ENCODE measurements around the gene CCDC63. TPM values are rescaled to one million over a fixed set of nuclear protein-coding genes. Genes with fewer than 3 reads are reported as not detected.

CCDC63 gene
- total and polyA plus RNA-seq, 9 of the 15 experiments (the other 6 are each of a cell fraction or from before 2014, with no cell fraction given): not detected

GRCh38 chr12:110941391-110941790 is 94.6 kb downstream of the CCDC63 start:
- CTCF ChIA-PET (ENCODE audit: low intra/inter-chr PET ratio): no interaction called here
- H4K20me1 ChIP-seq (replicated peaks; ENCODE audit: control insufficient read depth, insufficient read depth, low read length): no peaks in the 10 kb centered on the region
- FAIRE-seq (no peak), ATAC-seq (no peak), DNase-seq (ENCODE audit: extremely low read depth in 1 of 4, low spot score in 3 of 4) (no peak)
- H3K79me2 ChIP-seq (ENCODE audit: control insufficient read depth, insufficient read depth, low read length): no peaks in the 10 kb centered on the region
- no peaks in the 10 kb centered on the region for H3K9me1 ChIP-seq (ENCODE audit: control insufficient read depth, insufficient read depth, low read length)
- POLR2A ChIA-PET: interaction anchor here (1.2 kb wide), 1 partner anchor 362 kb away, joined by 4 read pairs; no protein-coding TSS in a partner anchor
- no peaks in the 10 kb centered on the region for H3K9me3 ChIP-seq (replicated peaks; ENCODE audit: control insufficient read depth, insufficient read depth, low read depth, low read length)
- peaks cover 0 to 5% of the 10 kb centered on the region in 2 experiments; a peak in 1 of 5 replicates for H3K4me1 ChIP-seq (replicated peaks in 1 of 2; ENCODE audit: control insufficient read depth in 2 of 2, insufficient read depth in 2 of 2, low read length in 2 of 2)
- H3K4me3 ChIP-seq: no peak overlapping the region
- H3K27ac ChIP-seq (ENCODE audit: extremely low read depth, low read depth, low read length): no peak overlapping the region
- intact Hi-C loops (cut with micrococcal nuclease) (no loop called here), in situ Hi-C loops (cut with MboI) (no loop called here)
- TF ChIP-seq ZNF224 (CRISPR knock-in tag; IDR thresholded peaks at IDR 0.05) (no peak), KAT8 (IDR thresholded peaks at IDR 0.05; ENCODE audit: low read depth) (no peak), ZC3H8 (IDR thresholded peaks at IDR 0.05) (no peak), ZNF280B (CRISPR knock-in tag; IDR thresholded peaks at IDR 0.05) (no peak), BRD9 (IDR thresholded peaks at IDR 0.05; ENCODE audit: low read depth, partially characterized antibody) (no peak), PTBP1 (IDR thresholded peaks at IDR 0.05; ENCODE audit: low read depth, low read length) (no peak), THAP12 (CRISPR knock-in tag; IDR thresholded peaks at IDR 0.05) (no peak), TAL1 (IDR thresholded peaks at IDR 0.05) (no peak), SRSF3 (IDR thresholded peaks at IDR 0.05; ENCODE audit: insufficient read depth, low read length) (no peak), GATA2 (CRISPR knock-in tag; IDR thresholded peaks at IDR 0.05) (no peak), OTX1 (CRISPR knock-in tag; IDR thresholded peaks at IDR 0.05) (no peak)
- TF ChIP-seq, protein P1, sequence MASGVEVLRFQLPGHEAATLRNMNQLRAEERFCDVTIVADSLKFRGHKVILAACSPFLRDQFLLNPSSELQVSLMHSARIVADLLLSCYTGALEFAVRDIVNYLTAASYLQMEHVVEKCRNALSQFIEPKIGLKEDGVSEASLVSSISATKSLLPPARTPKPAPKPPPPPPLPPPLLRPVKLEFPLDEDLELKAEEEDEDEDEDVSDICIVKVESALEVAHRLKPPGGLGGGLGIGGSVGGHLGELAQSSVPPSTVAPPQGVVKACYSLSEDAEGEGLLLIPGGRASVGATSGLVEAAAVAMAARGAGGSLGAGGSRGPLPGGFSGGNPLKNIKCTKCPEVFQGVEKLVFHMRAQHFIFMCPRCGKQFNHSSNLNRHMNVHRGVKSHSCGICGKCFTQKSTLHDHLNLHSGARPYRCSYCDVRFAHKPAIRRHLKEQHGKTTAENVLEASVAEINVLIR (CRISPR knock-in tag; IDR thresholded peaks at IDR 0.05): no peak
- no peak overlapping the region for H2AFZ ChIP-seq (ENCODE audit: low read depth, low read length)
- H3K9ac ChIP-seq (ENCODE audit: insufficient read depth in 1 of 2, low read depth in 2 of 2, low read length in 2 of 2): no peak overlapping the region
- H3K27me3 ChIP-seq (ENCODE audit: control insufficient read depth in 2 of 2, insufficient read depth in 2 of 2, low read length in 2 of 2): peaks cover 0 to 17% of the 10 kb centered on the region in 2 experiments; a peak in 2 of 5 replicates
- H3K36me3 ChIP-seq (ENCODE audit: control insufficient read depth, insufficient read depth, low read length): no peaks in the 10 kb centered on the region
- no peak overlapping the region for H3K4me2 ChIP-seq (ENCODE audit: insufficient read depth, low read length)
- BruUV-seq (replicated peaks): no TSS peak
- 0% methylated on average over 4 of the region's 6 CpGs for WGBS (ENCODE audit: insufficient coverage, low coverage, missing lambda C conversion rate)

All from K562 (cell line).